ENCODE measurements around the gene HBEGF. TPM values are rescaled to one million over a fixed set of nuclear protein-coding genes. Genes with fewer than 3 reads are reported as not detected.

Gene HBEGF
- total RNA-seq, 2 donors from 2014 or later, result 7.7 to 24.0 TPM

GRCh38 chr5:140299056-140299455 lies 47.3 kb downstream of the HBEGF start:
- H3K27ac ChIP-seq, result no peak overlapping the region
- no peaks in the 10 kb centered on the region for H3K27me3 ChIP-seq (replicated peaks; ENCODE audit: insufficient read depth)
- no peaks in the 10 kb centered on the region for H3K9me3 ChIP-seq
- H3K36me3 ChIP-seq, result no peaks in the 10 kb centered on the region
- TF ChIP-seq POLR2AphosphoS5 (IDR thresholded peaks at IDR 0.05), result no peak
- no peak for TF ChIP-seq CTCF (IDR thresholded peaks at IDR 0.05)
- no peak for TF ChIP-seq POLR2A (IDR thresholded peaks at IDR 0.05)
- WGBS, result 90% methylated on average over 5 of the region's 5 CpGs
- intact Hi-C loops (cut with DNase I), result no loop called here
- no peak overlapping the region for H3K4me3 ChIP-seq
- no peak for DNase-seq (ENCODE audit: low spot score)
- peaks cover 7% of the 10 kb centered on the region for H3K4me1 ChIP-seq (replicated peaks)

DNA sequence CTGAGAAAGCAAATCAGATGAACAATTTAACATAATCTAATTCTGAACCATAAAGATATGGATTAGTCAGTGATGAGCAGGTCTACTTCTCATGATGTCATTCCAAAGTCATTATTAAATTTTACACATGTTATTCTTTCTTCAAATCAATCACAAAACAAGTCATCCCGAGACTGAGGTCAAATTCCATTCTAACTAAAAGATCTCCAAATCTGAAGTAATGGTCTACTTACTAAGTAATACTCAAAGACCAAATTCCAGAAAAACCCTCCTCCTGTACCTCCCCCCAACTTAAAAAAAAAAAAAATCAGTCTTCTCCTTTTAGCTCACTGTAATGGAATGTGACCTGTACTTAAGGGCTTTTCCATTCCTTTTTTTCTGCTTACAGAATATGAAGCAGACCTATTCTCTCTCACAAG lies 48.2 kb downstream of the HBEGF start:
- no peak for TF ChIP-seq CTCF (IDR thresholded peaks at IDR 0.05)
- TF ChIP-seq POLR2AphosphoS5 (IDR thresholded peaks at IDR 0.05), result no peak
- no peak for TF ChIP-seq POLR2A (IDR thresholded peaks at IDR 0.05)
- H3K4me1 ChIP-seq (replicated peaks), result peaks cover 7% of the 10 kb centered on the region
- H3K27me3 ChIP-seq (replicated peaks; ENCODE audit: insufficient read depth), result no peaks in the 10 kb centered on the region
- DNase-seq (ENCODE audit: low spot score), result no peak
- no peak overlapping the region for H3K27ac ChIP-seq
- WGBS, result 67% methylated on average over 1 of the region's 1 CpG
- H3K36me3 ChIP-seq, result no peaks in the 10 kb centered on the region
- intact Hi-C loops (cut with DNase I), result no loop called here
- no peaks in the 10 kb centered on the region for H3K9me3 ChIP-seq
- H3K4me3 ChIP-seq, result no peak overlapping the region

- intact Hi-C loops (cut with DNase I), result no loop called here
- Histone ChIP-seq H3K36me3 (no peaks in the 10 kb centered on the region), H3K27me3 (replicated peaks; ENCODE audit: insufficient read depth) (no peaks in the 10 kb centered on the region), H3K4me3 (no peak overlapping the region), H3K4me1 (replicated peaks) (peaks cover 7% of the 10 kb centered on the region), H3K9me3 (no peaks in the 10 kb centered on the region), H3K27ac (no peak overlapping the region)
- no peak for DNase-seq (ENCODE audit: low spot score)
- 73% methylated on average over 5 of the region's 5 CpGs for WGBS
- TF ChIP-seq POLR2A (IDR thresholded peaks at IDR 0.05), result no peak
- TF ChIP-seq POLR2AphosphoS5 (IDR thresholded peaks at IDR 0.05), result no peak
- no peak for TF ChIP-seq CTCF (IDR thresholded peaks at IDR 0.05)
Observed at GRCh38 chr5:140297283-140297682, 49.1 kb downstream of the HBEGF start.

- no peak for DNase-seq (ENCODE audit: low spot score)
- H3K36me3 ChIP-seq, result no peaks in the 10 kb centered on the region
- WGBS, result 70% methylated on average over 3 of the region's 3 CpGs
- H3K27me3 ChIP-seq (replicated peaks; ENCODE audit: insufficient read depth), result no peaks in the 10 kb centered on the region
- no peak overlapping the region for H3K4me3 ChIP-seq
- no peaks in the 10 kb centered on the region for H3K9me3 ChIP-seq
- TF ChIP-seq POLR2A (IDR thresholded peaks at IDR 0.05) (no peak), CTCF (IDR thresholded peaks at IDR 0.05) (no peak), POLR2AphosphoS5 (IDR thresholded peaks at IDR 0.05) (no peak)
- H3K4me1 ChIP-seq (replicated peaks), result no peaks in the 10 kb centered on the region
- H3K27ac ChIP-seq, result no peak overlapping the region
- intact Hi-C loops (cut with DNase I), result no loop called here
Observed at GRCh38 chr5:140296289-140296688, 50.1 kb downstream of the HBEGF start.

GRCh38 chr5:140295414-140295813 lies 51.0 kb downstream of the HBEGF start:
- WGBS, result 16% methylated on average over 1 of the region's 1 CpG
- Histone ChIP-seq H3K36me3 (no peaks in the 10 kb centered on the region), H3K27me3 (replicated peaks; ENCODE audit: insufficient read depth) (no peaks in the 10 kb centered on the region), H3K4me1 (replicated peaks) (no peaks in the 10 kb centered on the region), H3K27ac (no peak overlapping the region), H3K4me3 (no peak overlapping the region), H3K9me3 (no peaks in the 10 kb centered on the region)
- TF ChIP-seq POLR2A (IDR thresholded peaks at IDR 0.05) (no peak), CTCF (IDR thresholded peaks at IDR 0.05) (no peak)
- DNase-seq (ENCODE audit: low spot score), result peak; percentile 16
- intact Hi-C loops (cut with DNase I), result no loop called here
